HUES48 (cell line): ENCODE measurements around the gene MAGI2.

Experiments
- H3K27ac ChIP-seq: one replicate; pipeline ENCODE4 v1.7.0; 2013; ENCODE audit warnings: low read depth, low read length, inconsistent platforms
- H3K27me3 ChIP-seq: 2 replicates; pipeline ENCODE4 v1.6.1; 2013; ENCODE audit warnings: mild to moderate bottlenecking, low read length; ENCODE audit not compliant: control insufficient read depth, insufficient read depth
- H3K36me3 ChIP-seq: 2 replicates; pipeline ENCODE4 v1.6.1; 2013; ENCODE audit warnings: low read length; ENCODE audit not compliant: control insufficient read depth, insufficient read depth
- H3K4me1 ChIP-seq: 2 replicates; pipeline ENCODE4 v1.6.1; 2013; ENCODE audit warnings: mild to moderate bottlenecking, low read length; ENCODE audit not compliant: control insufficient read depth, insufficient read depth
- H3K4me3 ChIP-seq: 2 replicates; pipeline ENCODE4 v1.5.1; 2013; ENCODE audit warnings: mild to moderate bottlenecking, low read depth, low read length
- H3K9ac ChIP-seq: 2 replicates; pipeline ENCODE4 v1.6.1; 2013; ENCODE audit warnings: mild to moderate bottlenecking, low read depth, low read length, moderate library complexity
- H3K9me3 ChIP-seq: 2 replicates; pipeline ENCODE4 v1.6.1; 2013; ENCODE audit warnings: low read length; ENCODE audit not compliant: control insufficient read depth, insufficient read depth

The MAGI2 gene

DNA sequence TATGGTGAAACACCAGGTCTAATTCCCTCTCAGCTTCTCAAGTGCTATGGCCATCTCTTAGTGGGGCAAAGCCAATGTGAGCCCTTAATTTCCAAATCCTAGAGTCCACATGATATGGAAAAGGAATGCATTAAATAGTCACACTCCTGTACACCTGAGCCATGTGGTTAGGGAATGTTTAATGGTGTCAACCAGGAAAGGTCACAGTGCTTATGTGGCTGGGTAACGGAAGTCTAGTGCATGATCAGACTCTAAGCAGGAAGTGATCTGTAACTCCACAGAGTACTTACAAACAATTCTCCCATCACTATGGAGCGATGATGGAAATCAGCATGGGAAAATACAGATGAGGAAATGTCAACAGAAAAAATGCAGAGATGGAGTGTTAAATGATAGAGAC, 148.8 kb downstream of the MAGI2 start:
- Histone ChIP-seq H3K4me1 (no peaks in the 10 kb centered on the region), H3K36me3 (no peaks in the 10 kb centered on the region), H3K27ac (no peak overlapping the region), H3K9me3 (no peaks in the 10 kb centered on the region), H3K27me3 (no peaks in the 10 kb centered on the region), H3K9ac (no peak overlapping the region), H3K4me3 (no peak overlapping the region)

DNA sequence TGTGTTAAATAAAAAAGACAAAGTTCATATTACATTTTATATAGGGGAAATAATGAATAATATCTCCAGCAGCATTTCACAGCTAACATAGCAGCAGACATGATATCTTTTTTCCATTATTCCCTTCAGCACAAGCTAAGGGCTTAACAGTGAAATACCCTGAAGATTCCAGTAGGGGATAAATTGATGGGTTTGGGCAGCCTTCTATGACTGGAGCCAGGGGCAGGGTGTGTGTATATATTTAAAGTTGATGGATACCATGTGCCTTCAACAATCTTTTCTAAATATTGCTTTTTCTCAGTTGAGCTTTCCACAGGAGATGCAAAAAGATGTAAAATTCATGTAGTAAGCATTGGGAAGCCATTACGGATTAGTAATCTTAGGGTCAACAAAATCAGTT, 151.2 kb downstream of the MAGI2 start:
- Histone ChIP-seq H3K27ac (no peak overlapping the region), H3K36me3 (no peaks in the 10 kb centered on the region), H3K9me3 (no peaks in the 10 kb centered on the region), H3K9ac (no peak overlapping the region), H3K4me3 (no peak overlapping the region), H3K4me1 (no peaks in the 10 kb centered on the region), H3K27me3 (no peaks in the 10 kb centered on the region)

DNA sequence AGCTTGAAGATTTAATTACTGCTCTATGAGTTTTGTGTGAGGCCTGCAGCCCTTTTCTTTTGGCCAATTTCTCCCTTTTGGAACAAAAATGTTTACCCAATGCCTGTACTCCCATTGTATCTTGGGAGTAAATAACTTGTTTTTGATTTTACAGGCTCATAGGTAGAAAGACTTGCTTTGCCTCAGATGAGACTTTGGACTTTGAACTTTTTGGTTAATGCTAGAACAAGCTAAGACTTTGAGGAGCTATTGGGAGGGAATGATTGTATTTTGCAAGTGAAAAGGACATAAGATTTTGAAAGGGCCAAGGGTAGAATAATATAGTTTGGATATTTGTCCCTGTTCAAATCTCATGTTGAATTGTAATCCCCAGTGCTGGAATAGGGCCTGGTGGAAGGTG, 152.0 kb downstream of the MAGI2 start:
- no peaks in the 10 kb centered on the region for H3K36me3 ChIP-seq
- H3K27ac ChIP-seq: no peak overlapping the region
- no peaks in the 10 kb centered on the region for H3K9me3 ChIP-seq
- H3K4me1 ChIP-seq: no peaks in the 10 kb centered on the region
- H3K27me3 ChIP-seq: no peaks in the 10 kb centered on the region
- H3K4me3 ChIP-seq: no peak overlapping the region
- no peak overlapping the region for H3K9ac ChIP-seq

DNA sequence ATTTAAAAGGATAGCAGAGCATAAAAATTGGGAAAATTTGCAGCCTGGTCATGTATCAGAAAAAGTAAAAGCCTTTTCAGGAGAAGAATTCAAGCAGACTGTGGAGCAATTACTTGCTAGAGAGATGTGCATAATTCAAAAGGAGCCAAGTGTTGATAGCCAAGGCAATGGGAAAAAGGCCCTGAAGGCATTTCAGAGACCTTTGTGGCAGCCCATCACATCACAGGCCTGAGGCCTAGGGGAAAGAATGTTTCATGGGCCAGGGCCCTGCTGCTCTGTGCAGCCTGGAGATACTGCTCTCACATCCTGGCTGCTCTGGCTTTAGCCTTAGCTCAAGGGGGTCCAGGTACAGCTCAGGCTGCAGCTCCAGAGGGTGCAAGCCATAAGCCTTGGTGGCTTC, 152.9 kb downstream of the MAGI2 start:
- Histone ChIP-seq H3K4me1 (no peaks in the 10 kb centered on the region), H3K27ac (no peak overlapping the region), H3K9ac (no peak overlapping the region), H3K36me3 (no peaks in the 10 kb centered on the region), H3K27me3 (no peaks in the 10 kb centered on the region), H3K4me3 (no peak overlapping the region), H3K9me3 (no peaks in the 10 kb centered on the region)

DNA sequence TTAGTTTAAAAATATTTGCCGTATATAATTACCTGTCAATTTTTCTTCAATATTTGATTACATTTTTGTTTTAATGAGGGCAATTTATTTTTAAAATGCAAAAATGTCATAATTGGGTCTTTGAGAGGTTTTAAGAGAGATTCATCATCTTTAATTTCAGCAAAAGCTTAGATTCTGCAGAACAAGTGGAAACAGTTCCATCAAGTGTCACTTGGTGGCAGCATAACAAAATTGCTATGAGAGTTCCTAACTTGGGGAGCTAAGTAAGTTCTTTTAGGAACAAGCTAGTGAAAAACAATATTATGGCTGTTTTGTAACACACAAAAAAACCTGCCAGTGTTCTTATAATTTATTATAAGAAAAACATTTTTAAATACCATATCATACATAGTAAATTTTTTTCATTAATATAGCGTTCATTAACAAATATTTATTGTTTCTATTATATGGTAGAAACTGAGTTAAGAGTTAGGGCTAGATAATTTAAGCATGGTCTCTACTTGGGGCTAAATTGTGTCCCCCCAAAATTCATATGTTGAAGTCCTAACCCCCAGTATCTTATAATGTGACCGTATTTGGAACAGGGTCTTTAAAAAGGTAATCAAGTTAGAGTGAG, 155.2 kb downstream of the MAGI2 start:
- Histone ChIP-seq H3K36me3 (no peaks in the 10 kb centered on the region), H3K9me3 (no peaks in the 10 kb centered on the region), H3K4me3 (no peak overlapping the region), H3K27ac (no peak overlapping the region), H3K9ac (no peak overlapping the region), H3K27me3 (no peaks in the 10 kb centered on the region), H3K4me1 (no peaks in the 10 kb centered on the region)

DNA sequence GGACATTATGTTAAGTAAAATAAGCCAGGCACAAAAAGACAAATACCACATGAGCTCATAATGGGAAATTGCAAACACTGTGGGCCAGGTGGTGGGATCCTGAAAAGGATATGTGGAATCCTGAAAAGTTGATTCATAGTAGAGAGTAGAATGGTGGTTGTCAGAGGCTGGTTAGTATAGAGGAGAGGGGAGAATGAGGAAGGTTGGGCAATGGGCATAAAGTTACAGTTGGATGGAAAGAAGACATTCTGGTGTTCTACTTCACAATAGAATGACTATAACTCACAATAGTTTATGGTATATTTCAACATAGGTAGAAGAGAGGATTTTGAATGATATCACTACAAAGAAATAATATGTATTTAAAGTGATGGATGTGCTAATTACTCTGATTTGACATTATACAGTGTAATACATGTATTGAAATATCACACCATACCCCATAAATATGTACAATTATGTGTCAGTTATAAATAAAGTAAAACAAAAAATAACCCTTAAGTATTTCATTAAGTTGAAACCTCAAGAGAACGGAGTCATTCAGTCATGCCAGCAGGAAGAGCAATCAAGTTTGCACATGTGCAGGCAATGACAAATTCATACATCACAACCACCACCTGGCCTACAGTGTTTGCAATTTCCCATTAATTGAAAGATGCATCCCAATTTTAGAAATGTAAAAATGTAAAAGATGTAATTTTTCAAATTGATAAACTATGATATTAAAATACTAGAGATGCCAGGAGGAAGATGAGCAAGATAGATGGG, 156.7 kb downstream of the MAGI2 start:
- no peak overlapping the region for H3K27ac ChIP-seq
- H3K27me3 ChIP-seq: no peaks in the 10 kb centered on the region
- no peak overlapping the region for H3K4me3 ChIP-seq
- H3K36me3 ChIP-seq: no peaks in the 10 kb centered on the region
- no peaks in the 10 kb centered on the region for H3K9me3 ChIP-seq
- no peaks in the 10 kb centered on the region for H3K4me1 ChIP-seq
- no peak overlapping the region for H3K9ac ChIP-seq

DNA sequence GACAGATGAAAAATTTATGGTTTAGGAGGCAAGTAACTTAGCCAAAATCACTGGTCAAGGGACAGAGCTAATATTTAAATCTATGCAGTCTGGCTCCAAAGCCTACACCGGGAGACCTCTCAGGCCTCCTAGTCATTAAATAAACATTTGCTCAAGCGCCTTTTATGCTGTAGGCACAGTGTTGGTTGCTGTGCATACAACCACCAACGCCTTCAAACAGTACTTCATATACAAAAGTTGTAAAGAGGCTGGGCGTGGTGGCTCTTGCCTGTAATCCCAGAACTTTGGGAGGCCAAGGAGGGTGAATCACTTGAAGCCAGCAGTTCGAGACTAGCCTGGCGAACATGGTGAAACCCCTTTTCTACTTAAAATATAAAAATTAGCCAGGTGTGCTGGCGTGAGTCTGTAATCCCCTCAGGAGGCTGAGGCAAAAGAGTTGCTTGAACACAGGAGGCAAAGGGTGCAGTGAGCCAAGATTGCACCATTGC, 159.8 kb downstream of the MAGI2 start:
- Histone ChIP-seq H3K4me1 (no peaks in the 10 kb centered on the region), H3K4me3 (no peak overlapping the region), H3K27me3 (no peaks in the 10 kb centered on the region), H3K27ac (no peak overlapping the region), H3K9me3 (no peaks in the 10 kb centered on the region), H3K36me3 (no peaks in the 10 kb centered on the region), H3K9ac (no peak overlapping the region)

DNA sequence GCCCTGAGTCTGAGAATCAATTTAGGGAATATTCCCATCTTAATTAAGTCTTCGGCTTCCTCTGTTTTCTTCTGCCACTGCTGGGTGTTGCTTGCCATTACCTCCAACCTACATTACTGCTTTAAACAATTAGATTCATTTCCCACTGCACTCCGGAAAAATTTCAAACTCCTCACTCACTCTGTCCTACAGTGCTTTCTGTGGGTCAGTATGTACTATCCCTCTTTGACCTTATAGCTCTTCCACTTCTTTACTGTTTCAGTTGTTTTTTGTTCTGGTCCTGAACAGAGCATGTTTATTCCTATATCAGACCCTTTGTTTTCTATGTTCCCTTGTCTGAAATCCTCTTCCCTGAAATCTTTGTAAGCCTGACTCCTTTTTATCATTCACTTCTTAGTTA, 160.6 kb downstream of the MAGI2 start:
- Histone ChIP-seq H3K4me1 (no peaks in the 10 kb centered on the region), H3K27ac (no peak overlapping the region), H3K4me3 (no peak overlapping the region)

DNA sequence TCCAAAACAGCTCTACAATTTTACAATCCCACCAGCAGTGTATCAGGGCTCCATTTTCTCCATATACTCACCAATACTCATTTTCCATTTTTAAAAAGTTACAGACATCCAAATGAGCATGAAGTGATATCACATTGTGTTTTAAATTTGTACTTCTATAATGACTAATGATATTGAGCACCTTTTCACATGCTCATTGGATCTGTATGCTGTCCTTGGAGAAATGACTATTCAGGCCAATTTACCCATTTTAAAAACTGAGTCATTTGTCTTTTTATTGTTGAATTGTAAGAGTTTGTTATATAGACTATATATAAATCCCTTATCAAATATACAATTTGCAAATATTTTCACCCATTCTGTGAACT, 162.0 kb downstream of the MAGI2 start:
- Histone ChIP-seq H3K27me3 (no peaks in the 10 kb centered on the region), H3K9ac (no peak overlapping the region), H3K4me3 (no peak overlapping the region), H3K36me3 (no peaks in the 10 kb centered on the region), H3K27ac (no peak overlapping the region), H3K9me3 (no peaks in the 10 kb centered on the region), H3K4me1 (no peaks in the 10 kb centered on the region)

More for the DNA sequence above, 160.6 kb downstream of the MAGI2 start:
- Histone ChIP-seq H3K27me3 (no peaks in the 10 kb centered on the region), H3K36me3 (no peaks in the 10 kb centered on the region), H3K9ac (no peak overlapping the region), H3K9me3 (no peaks in the 10 kb centered on the region)

DNA sequence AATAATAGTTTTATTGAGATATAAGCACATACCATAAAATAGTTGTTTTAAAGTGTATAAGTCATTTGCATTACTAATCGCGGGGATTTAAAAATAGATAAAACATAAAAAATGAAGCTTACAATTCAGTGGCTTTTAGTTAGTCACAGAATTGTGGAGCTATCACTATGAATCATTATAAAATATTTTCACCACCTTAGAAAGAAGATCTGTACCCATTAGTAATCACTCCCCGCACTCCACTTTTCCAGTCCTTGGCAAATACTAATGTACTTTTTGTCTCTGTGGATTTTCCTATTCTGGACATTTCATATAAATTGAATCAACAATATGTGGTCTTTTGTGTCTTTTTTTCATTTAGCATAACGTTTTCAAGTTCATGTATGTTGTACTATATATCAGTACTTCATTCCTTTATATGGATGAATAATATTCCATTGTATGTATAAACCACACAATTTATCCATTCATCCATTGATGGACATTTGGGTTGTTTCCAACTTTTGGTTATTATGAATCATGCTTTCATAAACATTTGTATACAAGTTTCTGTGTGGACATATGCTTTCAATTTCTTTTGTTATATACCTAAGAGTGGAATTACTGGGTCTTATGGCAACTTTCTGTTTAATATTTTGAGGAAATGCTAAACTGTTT, 162.5 kb downstream of the MAGI2 start:
- Histone ChIP-seq H3K27me3 (no peaks in the 10 kb centered on the region), H3K27ac (no peak overlapping the region), H3K9me3 (no peaks in the 10 kb centered on the region), H3K9ac (no peak overlapping the region), H3K36me3 (no peaks in the 10 kb centered on the region), H3K4me1 (no peaks in the 10 kb centered on the region), H3K4me3 (no peak overlapping the region)

DNA sequence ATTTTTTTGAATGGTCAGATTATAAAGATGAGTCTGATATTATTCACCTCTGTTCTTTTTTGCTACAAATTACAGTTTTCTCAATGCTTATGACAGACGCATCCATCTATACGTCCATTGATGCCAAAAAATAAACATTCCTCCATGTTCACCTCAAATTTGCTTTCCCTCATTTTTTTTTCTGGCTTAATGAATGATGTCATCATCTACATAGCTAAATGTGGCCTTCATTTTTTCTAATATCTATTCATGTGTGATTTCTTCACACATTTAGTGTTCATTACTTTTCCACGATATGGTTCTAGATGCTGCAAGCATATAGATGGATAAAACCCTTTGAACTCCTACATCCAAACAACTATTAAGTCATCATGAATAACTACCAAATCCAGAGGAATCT, 163.1 kb downstream of the MAGI2 start:
- Histone ChIP-seq H3K27me3 (no peaks in the 10 kb centered on the region), H3K27ac (no peak overlapping the region), H3K4me1 (no peaks in the 10 kb centered on the region), H3K4me3 (no peak overlapping the region), H3K9me3 (no peaks in the 10 kb centered on the region), H3K9ac (no peak overlapping the region), H3K36me3 (no peaks in the 10 kb centered on the region)
